GM10266 (cell line): ENCODE data around the gene PPM1L.
A peak's percentile ranks its signal among the peaks of the same experiment; 100 is the strongest.

Source experiments
- DNase-seq: peaks from one replicate; pipeline ENCODE4 v3.0.0; 2012; ENCODE audit errors: extremely low spot score
- CTCF ChIP-seq: IDR thresholded peaks from 2 replicates; pipeline ENCODE4 v1.5.1; 2012; ENCODE audit warnings: mild to moderate bottlenecking, low read depth; ENCODE audit not compliant: control insufficient read depth, insufficient read depth; ENCODE audit errors: missing control alignments

Gene PPM1L

GRCh38 chr3:160919942-160920341 lies 163.9 kb downstream of the PPM1L start:
- DNase-seq = no peak

GRCh38 chr3:160921020-160921635 lies 165.1 kb downstream of the PPM1L start:
- TF ChIP-seq CTCF = peak; percentile 66

More at GRCh38 chr3:160919942-160920341, 163.9 kb downstream of the PPM1L start:
- no peak for TF ChIP-seq CTCF

GRCh38 chr3:160924776-160925175 lies 168.7 kb downstream of the PPM1L start:
- DNase-seq = no peak
- no peak for TF ChIP-seq CTCF

More at GRCh38 chr3:160921020-160921635, 165.1 kb downstream of the PPM1L start:
- peak; percentile 42 for DNase-seq

GRCh38 chr3:160927620-160928019 lies 171.6 kb downstream of the PPM1L start:
- no peak for DNase-seq
- no peak for TF ChIP-seq CTCF

GRCh38 chr3:160928183-160928726 lies 172.2 kb downstream of the PPM1L start:
- DNase-seq = no peak
- TF ChIP-seq CTCF = peak; percentile 44

GRCh38 chr3:160929595-160929994 lies 173.6 kb downstream of the PPM1L start:
- no peak for DNase-seq
- no peak for TF ChIP-seq CTCF

- no peak for DNase-seq
- no peak for TF ChIP-seq CTCF
These were observed 175.4 kb downstream of the PPM1L start for GRCh38 chr3:160931474-160931873.
